Fibroblast of the aortic adventitia (primary cell): Measurements from ENCODE around the gene TBC1D4. TPM values are rescaled to one million over a fixed set of nuclear protein-coding genes. Genes with fewer than 3 reads are reported as not detected.

Source experiments
- DNase-seq: peaks from one replicate; pipeline ENCODE4 v3.0.0-alpha.2; 2010; ENCODE audit warnings: low read depth
- H3K4me3 ChIP-seq: 2 replicates; pipeline ENCODE4 v1.5.1; 2011; ENCODE audit warnings: low read depth, mild to moderate bottlenecking, control low read depth, low read length, moderate library complexity
- CTCF ChIP-seq: IDR thresholded peaks from 2 replicates; pipeline ENCODE4 v1.5.1; 2011; ENCODE audit warnings: mild to moderate bottlenecking, low read length, control low read depth, inconsistent platforms; ENCODE audit not compliant: insufficient read depth
- total RNA-seq: library from RNA; depleted of rRNA; stranded (reverse); fragments of >200 nt; gene quantifications from 2 replicates; pipeline ENCODE4 v1.2.3, GENCODE V29; 2012; ENCODE audit warnings: low replicate concordance

Gene TBC1D4
- total RNA-seq, 1 donor: 9.5 TPM

- TF ChIP-seq CTCF: no peak
- no peak for DNase-seq
- no peak overlapping the region for H3K4me3 ChIP-seq
These were observed 4.4 kb upstream of the TBC1D4 start for GRCh38 chr13:75486146-75487062.

- no peak overlapping the region for H3K4me3 ChIP-seq
- TF ChIP-seq CTCF: no peak
- peak; percentile 43 for DNase-seq
These were observed 3.5 kb upstream of the TBC1D4 start for GRCh38 chr13:75485286-75486062.

GRCh38 chr13:75482820-75483079, 781 bp upstream of the TBC1D4 start:
- peak overlapping the region; percentile 78 for H3K4me3 ChIP-seq
- DNase-seq: no peak
- no peak for TF ChIP-seq CTCF

GRCh38 chr13:75481176-75482069, 546 bp downstream of the TBC1D4 start:
- H3K4me3 ChIP-seq: peak overlapping the region; percentile 78
- DNase-seq: peak; percentile 17
- no peak for TF ChIP-seq CTCF

- peak overlapping the region; percentile 78 for H3K4me3 ChIP-seq
These were observed 1.2 kb downstream of the TBC1D4 start for GRCh38 chr13:75480671-75481175.

More at GRCh38 chr13:75480671-75481175, 1.2 kb downstream of the TBC1D4 start:
- TF ChIP-seq CTCF: no peak
- DNase-seq: peak; percentile 56
